ENCODE results near the gene BRWD1. TPM values are rescaled to one million over a fixed set of nuclear protein-coding genes. Genes with fewer than 3 reads are reported as not detected.

BRWD1 gene
- total and polyA plus RNA-seq, 2 experiments from 2014 or later: 35.2 to 75.5 TPM

DNA sequence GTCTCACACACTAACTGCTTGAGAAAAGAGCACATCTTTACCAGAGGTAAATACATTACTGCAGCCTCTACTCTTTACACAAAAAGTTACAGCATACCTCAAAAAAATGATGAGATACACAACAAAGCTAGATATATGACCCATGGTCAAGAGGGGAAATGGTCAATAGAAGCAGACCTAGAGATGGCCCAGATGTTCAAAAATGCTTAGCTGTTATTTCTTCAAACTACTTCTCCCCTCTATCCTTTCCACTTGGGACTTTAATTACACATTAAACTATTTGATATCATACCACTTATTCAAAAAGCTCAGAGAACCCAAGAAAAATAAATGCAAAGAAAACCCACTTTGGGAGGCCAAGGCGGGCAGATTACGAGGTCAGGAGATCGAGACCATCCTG, 12.8 kb downstream of the BRWD1 start:
- Histone ChIP-seq H3K4me1 (ENCODE audit: insufficient read depth) (no peaks in the 10 kb centered on the region), H3K27ac (ENCODE audit: low read depth) (no peak overlapping the region), H3K36me3 (ENCODE audit: insufficient read depth) (peaks cover 32% of the 10 kb centered on the region), H4K20me1 (replicated peaks; ENCODE audit: insufficient read depth) (peaks cover 26% of the 10 kb centered on the region), H3K4me3 (no peak overlapping the region), H3K79me2 (replicated peaks; ENCODE audit: insufficient read depth) (peaks cover 92% of the 10 kb centered on the region), H3F3A (replicated peaks; ENCODE audit: low read depth) (0 out of 2 replicates have a peak, but pooled peaks cover 6% of the 10 kb centered on the region), H2AFZ (no peak overlapping the region), H3K4me2 (no peak overlapping the region), H3K9me2 (ENCODE audit: insufficient read depth) (0 out of 2 replicates have a peak, but pooled peaks cover 4% of the 10 kb centered on the region), H3K27me3 (ENCODE audit: insufficient read depth) (no peaks in the 10 kb centered on the region)
- H3K9me3 Mint-ChIP-seq: peaks cover 15% of the 10 kb centered on the region; the same call in 2 of the 3 replicates
- no peak overlapping the region for H3K4me3 Mint-ChIP-seq
- H3K4me1 Mint-ChIP-seq: no peaks in the 10 kb centered on the region
- DNase-seq (ENCODE audit: low spot score): no peak
- H3K27ac Mint-ChIP-seq: no peak overlapping the region
- TF ChIP-seq EZH2phosphoT487 (IDR thresholded peaks at IDR 0.05; ENCODE audit: unreplicated experiment) (no peak), ZNF331 (CRISPR knock-in tag; IDR thresholded peaks at IDR 0.05; ENCODE audit: low read depth) (no peak), POLR2AphosphoS5 (IDR thresholded peaks at IDR 0.05; ENCODE audit: low read depth) (no peak), STAT1 (IDR thresholded peaks at IDR 0.05; ENCODE audit: unreplicated experiment) (no peak), NANOG (IDR thresholded peaks at IDR 0.05; ENCODE audit: borderline replicate concordance) (no peak), CREB1 (CRISPR knock-in tag; IDR thresholded peaks at IDR 0.05; ENCODE audit: low read depth) (no peak), JUNB (IDR thresholded peaks at IDR 0.05; ENCODE audit: unreplicated experiment) (no peak), ZNF114 (CRISPR knock-in tag; IDR thresholded peaks at IDR 0.05) (no peak), EZH2 (IDR thresholded peaks at IDR 0.05; ENCODE audit: low read depth, unreplicated experiment) (no peak)
- TF ChIP-seq, protein P1, sequence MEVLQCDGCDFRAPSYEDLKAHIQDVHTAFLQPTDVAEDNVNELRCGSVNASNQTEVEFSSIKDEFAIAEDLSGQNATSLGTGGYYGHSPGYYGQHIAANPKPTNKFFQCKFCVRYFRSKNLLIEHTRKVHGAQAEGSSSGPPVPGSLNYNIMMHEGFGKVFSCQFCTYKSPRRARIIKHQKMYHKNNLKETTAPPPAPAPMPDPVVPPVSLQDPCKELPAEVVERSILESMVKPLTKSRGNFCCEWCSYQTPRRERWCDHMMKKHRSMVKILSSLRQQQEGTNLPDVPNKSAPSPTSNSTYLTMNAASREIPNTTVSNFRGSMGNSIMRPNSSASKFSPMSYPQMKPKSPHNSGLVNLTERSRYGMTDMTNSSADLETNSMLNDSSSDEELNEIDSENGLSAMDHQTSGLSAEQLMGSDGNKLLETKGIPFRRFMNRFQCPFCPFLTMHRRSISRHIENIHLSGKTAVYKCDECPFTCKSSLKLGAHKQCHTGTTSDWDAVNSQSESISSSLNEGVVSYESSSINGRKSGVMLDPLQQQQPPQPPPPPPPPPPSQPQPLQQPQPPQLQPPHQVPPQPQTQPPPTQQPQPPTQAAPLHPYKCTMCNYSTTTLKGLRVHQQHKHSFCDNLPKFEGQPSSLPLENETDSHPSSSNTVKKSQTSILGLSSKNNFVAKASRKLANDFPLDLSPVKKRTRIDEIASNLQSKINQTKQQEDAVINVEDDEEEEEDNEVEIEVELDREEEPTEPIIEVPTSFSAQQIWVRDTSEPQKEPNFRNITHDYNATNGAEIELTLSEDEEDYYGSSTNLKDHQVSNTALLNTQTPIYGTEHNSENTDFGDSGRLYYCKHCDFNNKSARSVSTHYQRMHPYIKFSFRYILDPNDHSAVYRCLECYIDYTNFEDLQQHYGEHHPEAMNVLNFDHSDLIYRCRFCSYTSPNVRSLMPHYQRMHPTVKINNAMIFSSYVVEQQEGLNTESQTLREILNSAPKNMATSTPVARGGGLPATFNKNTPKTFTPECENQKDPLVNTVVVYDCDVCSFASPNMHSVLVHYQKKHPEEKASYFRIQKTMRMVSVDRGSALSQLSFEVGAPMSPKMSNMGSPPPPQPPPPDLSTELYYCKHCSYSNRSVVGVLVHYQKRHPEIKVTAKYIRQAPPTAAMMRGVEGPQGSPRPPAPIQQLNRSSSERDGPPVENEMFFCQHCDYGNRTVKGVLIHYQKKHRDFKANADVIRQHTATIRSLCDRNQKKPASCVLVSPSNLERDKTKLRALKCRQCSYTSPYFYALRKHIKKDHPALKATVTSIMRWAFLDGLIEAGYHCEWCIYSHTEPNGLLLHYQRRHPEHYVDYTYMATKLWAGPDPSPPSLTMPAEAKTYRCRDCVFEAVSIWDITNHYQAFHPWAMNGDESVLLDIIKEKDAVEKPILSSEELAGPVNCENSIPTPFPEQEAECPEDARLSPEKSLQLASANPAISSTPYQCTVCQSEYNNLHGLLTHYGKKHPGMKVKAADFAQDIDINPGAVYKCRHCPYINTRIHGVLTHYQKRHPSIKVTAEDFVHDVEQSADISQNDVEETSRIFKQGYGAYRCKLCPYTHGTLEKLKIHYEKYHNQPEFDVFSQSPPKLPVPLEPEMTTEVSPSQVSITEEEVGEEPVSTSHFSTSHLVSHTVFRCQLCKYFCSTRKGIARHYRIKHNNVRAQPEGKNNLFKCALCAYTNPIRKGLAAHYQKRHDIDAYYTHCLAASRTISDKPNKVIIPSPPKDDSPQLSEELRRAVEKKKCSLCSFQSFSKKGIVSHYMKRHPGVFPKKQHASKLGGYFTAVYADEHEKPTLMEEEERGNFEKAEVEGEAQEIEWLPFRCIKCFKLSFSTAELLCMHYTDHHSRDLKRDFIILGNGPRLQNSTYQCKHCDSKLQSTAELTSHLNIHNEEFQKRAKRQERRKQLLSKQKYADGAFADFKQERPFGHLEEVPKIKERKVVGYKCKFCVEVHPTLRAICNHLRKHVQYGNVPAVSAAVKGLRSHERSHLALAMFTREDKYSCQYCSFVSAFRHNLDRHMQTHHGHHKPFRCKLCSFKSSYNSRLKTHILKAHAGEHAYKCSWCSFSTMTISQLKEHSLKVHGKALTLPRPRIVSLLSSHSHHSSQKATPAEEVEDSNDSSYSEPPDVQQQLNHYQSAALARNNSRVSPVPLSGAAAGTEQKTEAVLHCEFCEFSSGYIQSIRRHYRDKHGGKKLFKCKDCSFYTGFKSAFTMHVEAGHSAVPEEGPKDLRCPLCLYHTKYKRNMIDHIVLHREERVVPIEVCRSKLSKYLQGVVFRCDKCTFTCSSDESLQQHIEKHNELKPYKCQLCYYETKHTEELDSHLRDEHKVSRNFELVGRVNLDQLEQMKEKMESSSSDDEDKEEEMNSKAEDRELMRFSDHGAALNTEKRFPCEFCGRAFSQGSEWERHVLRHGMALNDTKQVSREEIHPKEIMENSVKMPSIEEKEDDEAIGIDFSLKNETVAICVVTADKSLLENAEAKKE (CRISPR knock-in tag; IDR thresholded peaks at IDR 0.05): no peak
- TF ChIP-seq, protein P2, sequence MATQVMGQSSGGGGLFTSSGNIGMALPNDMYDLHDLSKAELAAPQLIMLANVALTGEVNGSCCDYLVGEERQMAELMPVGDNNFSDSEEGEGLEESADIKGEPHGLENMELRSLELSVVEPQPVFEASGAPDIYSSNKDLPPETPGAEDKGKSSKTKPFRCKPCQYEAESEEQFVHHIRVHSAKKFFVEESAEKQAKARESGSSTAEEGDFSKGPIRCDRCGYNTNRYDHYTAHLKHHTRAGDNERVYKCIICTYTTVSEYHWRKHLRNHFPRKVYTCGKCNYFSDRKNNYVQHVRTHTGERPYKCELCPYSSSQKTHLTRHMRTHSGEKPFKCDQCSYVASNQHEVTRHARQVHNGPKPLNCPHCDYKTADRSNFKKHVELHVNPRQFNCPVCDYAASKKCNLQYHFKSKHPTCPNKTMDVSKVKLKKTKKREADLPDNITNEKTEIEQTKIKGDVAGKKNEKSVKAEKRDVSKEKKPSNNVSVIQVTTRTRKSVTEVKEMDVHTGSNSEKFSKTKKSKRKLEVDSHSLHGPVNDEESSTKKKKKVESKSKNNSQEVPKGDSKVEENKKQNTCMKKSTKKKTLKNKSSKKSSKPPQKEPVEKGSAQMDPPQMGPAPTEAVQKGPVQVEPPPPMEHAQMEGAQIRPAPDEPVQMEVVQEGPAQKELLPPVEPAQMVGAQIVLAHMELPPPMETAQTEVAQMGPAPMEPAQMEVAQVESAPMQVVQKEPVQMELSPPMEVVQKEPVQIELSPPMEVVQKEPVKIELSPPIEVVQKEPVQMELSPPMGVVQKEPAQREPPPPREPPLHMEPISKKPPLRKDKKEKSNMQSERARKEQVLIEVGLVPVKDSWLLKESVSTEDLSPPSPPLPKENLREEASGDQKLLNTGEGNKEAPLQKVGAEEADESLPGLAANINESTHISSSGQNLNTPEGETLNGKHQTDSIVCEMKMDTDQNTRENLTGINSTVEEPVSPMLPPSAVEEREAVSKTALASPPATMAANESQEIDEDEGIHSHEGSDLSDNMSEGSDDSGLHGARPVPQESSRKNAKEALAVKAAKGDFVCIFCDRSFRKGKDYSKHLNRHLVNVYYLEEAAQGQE (IDR thresholded peaks at IDR 0.05; ENCODE audit: unreplicated experiment): no peak
- TF ChIP-seq, protein P3, sequence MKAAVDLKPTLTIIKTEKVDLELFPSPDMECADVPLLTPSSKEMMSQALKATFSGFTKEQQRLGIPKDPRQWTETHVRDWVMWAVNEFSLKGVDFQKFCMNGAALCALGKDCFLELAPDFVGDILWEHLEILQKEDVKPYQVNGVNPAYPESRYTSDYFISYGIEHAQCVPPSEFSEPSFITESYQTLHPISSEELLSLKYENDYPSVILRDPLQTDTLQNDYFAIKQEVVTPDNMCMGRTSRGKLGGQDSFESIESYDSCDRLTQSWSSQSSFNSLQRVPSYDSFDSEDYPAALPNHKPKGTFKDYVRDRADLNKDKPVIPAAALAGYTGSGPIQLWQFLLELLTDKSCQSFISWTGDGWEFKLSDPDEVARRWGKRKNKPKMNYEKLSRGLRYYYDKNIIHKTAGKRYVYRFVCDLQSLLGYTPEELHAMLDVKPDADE (IDR thresholded peaks at IDR 0.05): no peak
- TF ChIP-seq, protein P4, sequence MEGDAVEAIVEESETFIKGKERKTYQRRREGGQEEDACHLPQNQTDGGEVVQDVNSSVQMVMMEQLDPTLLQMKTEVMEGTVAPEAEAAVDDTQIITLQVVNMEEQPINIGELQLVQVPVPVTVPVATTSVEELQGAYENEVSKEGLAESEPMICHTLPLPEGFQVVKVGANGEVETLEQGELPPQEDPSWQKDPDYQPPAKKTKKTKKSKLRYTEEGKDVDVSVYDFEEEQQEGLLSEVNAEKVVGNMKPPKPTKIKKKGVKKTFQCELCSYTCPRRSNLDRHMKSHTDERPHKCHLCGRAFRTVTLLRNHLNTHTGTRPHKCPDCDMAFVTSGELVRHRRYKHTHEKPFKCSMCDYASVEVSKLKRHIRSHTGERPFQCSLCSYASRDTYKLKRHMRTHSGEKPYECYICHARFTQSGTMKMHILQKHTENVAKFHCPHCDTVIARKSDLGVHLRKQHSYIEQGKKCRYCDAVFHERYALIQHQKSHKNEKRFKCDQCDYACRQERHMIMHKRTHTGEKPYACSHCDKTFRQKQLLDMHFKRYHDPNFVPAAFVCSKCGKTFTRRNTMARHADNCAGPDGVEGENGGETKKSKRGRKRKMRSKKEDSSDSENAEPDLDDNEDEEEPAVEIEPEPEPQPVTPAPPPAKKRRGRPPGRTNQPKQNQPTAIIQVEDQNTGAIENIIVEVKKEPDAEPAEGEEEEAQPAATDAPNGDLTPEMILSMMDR (conservative IDR thresholded peaks at IDR 0.05; ENCODE audit: low read depth in 2 of 2): no peak
- ATAC-seq: no peak
- peaks cover 76% of the 10 kb centered on the region for H3K36me3 Mint-ChIP-seq (ENCODE audit: low read depth)
- H3K27me3 Mint-ChIP-seq (ENCODE audit: insufficient read depth, low read depth, poor library complexity): peaks cover 4% of the 10 kb centered on the region

All from GM23338 (cell line).